Measurements from ENCODE around the gene UXS1. TPM values are rescaled to one million over a fixed set of nuclear protein-coding genes. Genes with fewer than 3 reads are reported as not detected.
A peak's percentile ranks its signal among the peaks of the same experiment; 100 is the strongest.

UXS1 gene
- total RNA-seq, 4 donors from 2014 or later, result 23.5 to 40.4 (median 33.1) TPM

DNA sequence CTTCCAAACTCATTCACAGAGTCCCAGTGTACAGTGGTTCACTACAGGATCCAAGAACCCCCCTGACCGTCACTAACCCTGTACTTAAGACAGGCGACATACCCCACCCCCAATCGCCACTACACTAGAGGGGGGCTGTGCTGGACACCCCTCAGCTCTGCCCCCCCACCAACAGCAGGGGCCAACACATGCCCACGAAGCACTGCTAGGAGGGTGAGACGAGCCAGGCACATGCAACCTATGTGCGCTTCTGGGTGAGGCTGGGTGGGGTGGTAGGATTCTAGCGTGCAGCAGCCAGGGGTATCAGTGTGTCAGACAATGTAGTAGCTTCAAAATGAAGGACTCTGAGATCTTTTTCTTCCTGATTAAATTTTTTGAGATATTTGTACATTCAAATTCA lies 67.8 kb downstream of the UXS1 start:
- no peaks in the 10 kb centered on the region for H3K27me3 ChIP-seq
- H3K4me1 ChIP-seq, result peaks cover 4 to 67% (median 12%) of the 10 kb centered on the region in 3 donors
- H3K9me3 ChIP-seq, result no peaks in the 10 kb centered on the region
- no peak overlapping the region for H3K4me3 ChIP-seq
- H3K27ac ChIP-seq, result peak overlapping the region in 2 of 4 donors; percentile 76 to 88
- DNase-seq, result no peak
- intact Hi-C loops (cut with DNase I), result no loop called here
- TF ChIP-seq POLR2A (IDR thresholded peaks at IDR 0.05), result no peak
- TF ChIP-seq, protein P1, sequence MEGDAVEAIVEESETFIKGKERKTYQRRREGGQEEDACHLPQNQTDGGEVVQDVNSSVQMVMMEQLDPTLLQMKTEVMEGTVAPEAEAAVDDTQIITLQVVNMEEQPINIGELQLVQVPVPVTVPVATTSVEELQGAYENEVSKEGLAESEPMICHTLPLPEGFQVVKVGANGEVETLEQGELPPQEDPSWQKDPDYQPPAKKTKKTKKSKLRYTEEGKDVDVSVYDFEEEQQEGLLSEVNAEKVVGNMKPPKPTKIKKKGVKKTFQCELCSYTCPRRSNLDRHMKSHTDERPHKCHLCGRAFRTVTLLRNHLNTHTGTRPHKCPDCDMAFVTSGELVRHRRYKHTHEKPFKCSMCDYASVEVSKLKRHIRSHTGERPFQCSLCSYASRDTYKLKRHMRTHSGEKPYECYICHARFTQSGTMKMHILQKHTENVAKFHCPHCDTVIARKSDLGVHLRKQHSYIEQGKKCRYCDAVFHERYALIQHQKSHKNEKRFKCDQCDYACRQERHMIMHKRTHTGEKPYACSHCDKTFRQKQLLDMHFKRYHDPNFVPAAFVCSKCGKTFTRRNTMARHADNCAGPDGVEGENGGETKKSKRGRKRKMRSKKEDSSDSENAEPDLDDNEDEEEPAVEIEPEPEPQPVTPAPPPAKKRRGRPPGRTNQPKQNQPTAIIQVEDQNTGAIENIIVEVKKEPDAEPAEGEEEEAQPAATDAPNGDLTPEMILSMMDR (IDR thresholded peaks at IDR 0.05), result no peak
- 89 to 96% methylated on average over 4 of the region's 7 CpGs for WGBS, 2 donors
- peaks cover 0 to 49% (median 8%) of the 10 kb centered on the region in 3 donors for H3K36me3 ChIP-seq

DNA sequence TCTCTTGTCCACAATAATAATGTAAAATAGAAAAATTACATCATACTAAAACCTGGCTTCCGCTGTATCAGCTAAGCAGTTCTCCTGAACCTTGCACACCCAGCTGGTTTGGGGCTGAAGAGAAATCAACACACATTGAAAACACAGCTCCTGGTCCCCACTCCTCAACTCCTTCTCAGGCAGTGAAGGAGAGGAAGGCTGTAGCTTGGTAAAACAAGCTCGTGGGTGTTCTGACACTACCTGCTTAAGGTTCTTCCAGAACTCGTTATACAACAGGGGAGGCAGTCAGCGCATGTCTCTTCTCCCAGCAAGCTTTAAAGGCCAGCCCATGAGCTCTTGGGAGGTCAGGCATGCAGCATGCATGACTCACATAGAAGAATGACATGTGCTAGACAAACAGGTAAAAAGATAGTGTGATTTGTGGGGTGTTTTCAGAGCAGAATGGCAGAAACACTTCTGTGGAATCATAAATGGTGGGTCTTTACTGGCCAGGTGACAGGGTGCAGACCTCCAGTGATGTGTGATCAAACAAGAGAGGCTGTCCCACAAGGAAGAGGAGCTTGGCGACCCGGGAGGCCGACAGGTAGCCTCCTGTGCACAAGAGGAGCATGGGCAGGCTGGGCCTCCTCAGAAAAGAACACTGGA lies 69.1 kb downstream of the UXS1 start:
- no peak for DNase-seq
- Histone ChIP-seq H3K4me3 (no peak overlapping the region), H3K27ac (peak overlapping the region; percentile 61 to 88 (median 80)), H3K36me3 (peaks cover 0 to 61% (median 8%) of the 10 kb centered on the region in 3 donors), H3K27me3 (no peaks in the 10 kb centered on the region), H3K9me3 (no peaks in the 10 kb centered on the region), H3K4me1 (peaks cover 0 to 59% (median 8%) of the 10 kb centered on the region in 3 donors)
- 53 to 63% methylated on average over 4 to 5 of the region's 7 CpGs for WGBS, 2 donors
- intact Hi-C loops (cut with DNase I), result no loop called here
- TF ChIP-seq POLR2A (IDR thresholded peaks at IDR 0.05), result no peak
- TF ChIP-seq, protein P1 (IDR thresholded peaks at IDR 0.05), result no peak

DNA sequence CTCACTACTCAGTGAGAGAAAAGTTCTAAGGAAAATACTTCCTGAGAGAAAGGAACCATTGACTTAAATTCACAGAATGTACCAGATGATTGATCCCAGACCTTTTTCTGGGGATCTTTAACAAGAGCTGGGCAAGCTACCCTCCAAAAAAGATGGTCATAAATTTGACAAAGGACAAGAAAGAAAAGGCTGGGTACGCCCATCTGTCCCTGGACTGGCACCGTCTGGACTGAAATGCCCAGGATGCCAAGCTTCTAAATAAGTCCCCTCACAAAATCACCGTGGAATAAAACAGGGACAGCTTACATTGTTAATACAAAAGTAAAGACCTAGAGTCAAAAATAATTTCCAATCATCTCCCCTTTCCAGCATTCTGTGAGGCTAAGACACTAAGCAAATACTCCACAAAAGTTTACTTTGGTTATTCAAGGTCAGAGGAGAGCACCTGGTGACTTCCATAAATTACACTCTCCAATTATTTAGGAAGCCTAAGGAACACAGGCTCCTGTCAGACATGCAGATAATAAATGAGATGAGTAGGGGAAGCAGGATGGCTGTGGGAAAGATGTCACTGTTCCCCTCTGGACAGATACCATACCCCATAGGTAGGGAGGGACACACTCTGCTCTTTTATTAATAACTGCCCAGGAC lies 69.9 kb downstream of the UXS1 start:
- H3K4me1 ChIP-seq, result peaks cover 0 to 54% (median 8%) of the 10 kb centered on the region in 3 donors
- peak overlapping the region; percentile 14 to 88 (median 80) for H3K27ac ChIP-seq
- peaks cover 0 to 66% (median 8%) of the 10 kb centered on the region in 3 donors for H3K36me3 ChIP-seq
- DNase-seq, result no peak
- 84 to 85% methylated on average over 3 of the region's 3 CpGs for WGBS, 2 donors
- intact Hi-C loops (cut with DNase I), result no loop called here
- H3K4me3 ChIP-seq, result no peak overlapping the region
- H3K27me3 ChIP-seq, result no peaks in the 10 kb centered on the region
- TF ChIP-seq POLR2A (IDR thresholded peaks at IDR 0.05), result no peak
- TF ChIP-seq, protein P1 (IDR thresholded peaks at IDR 0.05), result no peak
- no peaks in the 10 kb centered on the region for H3K9me3 ChIP-seq

DNA sequence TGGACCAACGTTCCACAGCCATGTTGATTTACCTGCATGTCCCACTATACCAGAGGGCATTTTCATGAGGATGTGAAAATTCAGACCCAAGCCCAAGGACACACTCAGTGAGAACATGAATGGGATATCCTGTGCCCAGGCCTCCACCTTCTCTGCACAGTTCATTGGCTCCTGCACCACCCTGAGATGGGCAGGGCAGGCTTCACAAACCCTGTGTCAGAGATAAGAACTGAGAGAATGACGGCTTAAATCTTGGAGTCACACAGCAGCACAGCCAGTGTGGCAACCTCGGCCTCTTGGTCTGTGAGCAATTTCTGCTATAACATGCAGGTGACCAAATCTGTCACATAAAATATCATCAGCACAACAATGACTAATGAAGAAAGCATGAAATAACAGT lies 71.9 kb downstream of the UXS1 start:
- H3K36me3 ChIP-seq, result peaks cover 0 to 73% (median 8%) of the 10 kb centered on the region in 3 donors

More for the DNA sequence above, 71.9 kb downstream of the UXS1 start:
- intact Hi-C loops (cut with DNase I), result no loop called here
- no peak for DNase-seq
- no peaks in the 10 kb centered on the region for H3K27me3 ChIP-seq
- 80% methylated on average over 2 to 3 of the region's 3 CpGs for WGBS, 2 donors
- H3K4me3 ChIP-seq, result no peak overlapping the region
- H3K4me1 ChIP-seq, result peaks cover 0 to 52% (median 8%) of the 10 kb centered on the region in 3 donors
- TF ChIP-seq, protein P1 (IDR thresholded peaks at IDR 0.05), result no peak
- TF ChIP-seq POLR2A (IDR thresholded peaks at IDR 0.05), result no peak
- no peaks in the 10 kb centered on the region for H3K9me3 ChIP-seq
- H3K27ac ChIP-seq, result peak overlapping the region in 2 of 4 donors; percentile 26 to 66
